Glutamatergic neuron (in vitro differentiated cells): Measurements from ENCODE around the gene SLC25A45. TPM values are rescaled to one million over a fixed set of nuclear protein-coding genes. Genes with fewer than 3 reads are reported as not detected.
"Not testable (repeated sequence)": the region's sequence is repeated elsewhere in the genome, so short reads cannot be mapped to it uniquely, and the experiment has no call there.

Experiments used
- DNase-seq: peaks from one replicate; pipeline ENCODE4 v3.0.0; 2022
- H3K27ac Mint-ChIP-seq: one replicate; pipeline ENCODE4 v1.8.0; 2020; ENCODE audit warnings: mild to moderate bottlenecking, mixed read lengths, inconsistent platforms; ENCODE audit not compliant: unreplicated experiment
- H3K27me3 Mint-ChIP-seq: one replicate; pipeline ENCODE4 v1.8.0; 2020; ENCODE audit warnings: mild to moderate bottlenecking, moderate library complexity, mixed read lengths, inconsistent platforms; ENCODE audit not compliant: unreplicated experiment
- H3K36me3 Mint-ChIP-seq: one replicate; pipeline ENCODE4 v1.8.0; 2020; ENCODE audit warnings: mild to moderate bottlenecking, mixed read lengths, inconsistent platforms; ENCODE audit not compliant: unreplicated experiment
- H3K4me1 Mint-ChIP-seq: one replicate; pipeline ENCODE4 v1.8.0; 2020; ENCODE audit warnings: mild to moderate bottlenecking, low read depth, mixed read lengths, inconsistent platforms; ENCODE audit not compliant: unreplicated experiment
- H3K4me3 Mint-ChIP-seq: one replicate; pipeline ENCODE4 v1.8.0; 2020; ENCODE audit warnings: mild to moderate bottlenecking, mixed read lengths, inconsistent platforms; ENCODE audit not compliant: unreplicated experiment
- H3K9me3 Mint-ChIP-seq: one replicate; pipeline ENCODE4 v1.8.0; 2020; ENCODE audit warnings: mild to moderate bottlenecking, moderate library complexity, mixed read lengths, inconsistent platforms; ENCODE audit not compliant: unreplicated experiment
- CTCF ChIP-seq: fragments of 200-600 bp; sonication (generic); IDR thresholded peaks from one replicate; pipeline ENCODE4 v1.5.0; 2021; ENCODE audit not compliant: partially characterized antibody, unreplicated experiment
- total RNA-seq: library from RNA; stranded (reverse); fragmentation: NEBNext Ultra II Directional; extraction: Animal tissue kit (Norgen Biotek cat#: 25700); gene quantifications from one replicate; pipeline ENCODE4 v1.2.1, GENCODE V29; 2021; ENCODE audit not compliant: unreplicated experiment

The SLC25A45 gene
- total RNA-seq, 1 donor from 2014 or later: 0.25 TPM

- H3K9me3 Mint-ChIP-seq: peaks cover under 1% of the 10 kb centered on the region
- no peak for TF ChIP-seq CTCF
- peaks cover 30% of the 10 kb centered on the region for H3K4me1 Mint-ChIP-seq
- DNase-seq: no peak
- peaks cover 2% of the 10 kb centered on the region for H3K27me3 Mint-ChIP-seq
- peaks cover 6% of the 10 kb centered on the region for H3K36me3 Mint-ChIP-seq
- H3K27ac Mint-ChIP-seq: peak overlapping the region; percentile 70
- H3K4me3 Mint-ChIP-seq: peak overlapping the region; percentile 10
Measured at GRCh38 chr11:65340226-65340625, 42.2 kb downstream of the SLC25A45 start.

DNA sequence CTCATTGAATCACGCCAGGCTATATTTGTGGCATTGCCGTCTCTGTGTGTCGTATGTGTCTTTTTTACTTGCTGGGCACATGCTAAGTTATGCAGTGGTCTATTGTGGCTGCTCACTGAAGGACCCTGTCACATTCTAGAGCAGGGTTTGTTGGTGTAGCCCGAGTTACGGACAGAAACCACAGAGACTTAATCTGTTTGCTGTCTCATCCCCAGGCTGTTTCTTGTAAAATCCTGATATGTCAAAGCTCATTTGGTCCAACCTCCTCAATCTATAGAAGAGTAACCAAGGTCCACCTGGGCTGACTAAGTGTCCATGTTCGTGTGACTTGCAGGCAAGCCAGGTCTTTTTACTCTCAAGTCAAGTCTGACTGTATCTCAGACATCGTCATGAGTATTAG lies 43.8 kb downstream of the SLC25A45 start:
- no peak for TF ChIP-seq CTCF
- H3K4me1 Mint-ChIP-seq: peaks cover 30% of the 10 kb centered on the region
- DNase-seq: no peak

GRCh38 chr11:65334696-65335295 lies 47.6 kb downstream of the SLC25A45 start:
- Mint-ChIP-seq H3K4me1 (peaks cover 23% of the 10 kb centered on the region), H3K9me3 (peaks cover 8% of the 10 kb centered on the region), H3K4me3 (peak overlapping the region; percentile 99), H3K36me3 (no peaks in the 10 kb centered on the region), H3K27me3 (peaks cover 4% of the 10 kb centered on the region), H3K27ac (peak overlapping the region; percentile 98)
- no peak for TF ChIP-seq CTCF
- DNase-seq: no peak

More for the DNA sequence above, 43.8 kb downstream of the SLC25A45 start:
- Mint-ChIP-seq H3K27ac (peak overlapping the region; percentile 13), H3K27me3 (peaks cover 4% of the 10 kb centered on the region), H3K9me3 (peaks cover 8% of the 10 kb centered on the region), H3K36me3 (no peaks in the 10 kb centered on the region), H3K4me3 (no peak overlapping the region)

- DNase-seq, H3K27ac Mint-ChIP-seq, H3K36me3 Mint-ChIP-seq, H3K4me3 Mint-ChIP-seq, H3K9me3 Mint-ChIP-seq, H3K27me3 Mint-ChIP-seq: not testable (repeated sequence)
- H3K4me1 Mint-ChIP-seq: peaks cover 11% of the 10 kb centered on the region
Measured at GRCh38 chr11:65332591-65332990, 49.9 kb downstream of the SLC25A45 start.

DNA sequence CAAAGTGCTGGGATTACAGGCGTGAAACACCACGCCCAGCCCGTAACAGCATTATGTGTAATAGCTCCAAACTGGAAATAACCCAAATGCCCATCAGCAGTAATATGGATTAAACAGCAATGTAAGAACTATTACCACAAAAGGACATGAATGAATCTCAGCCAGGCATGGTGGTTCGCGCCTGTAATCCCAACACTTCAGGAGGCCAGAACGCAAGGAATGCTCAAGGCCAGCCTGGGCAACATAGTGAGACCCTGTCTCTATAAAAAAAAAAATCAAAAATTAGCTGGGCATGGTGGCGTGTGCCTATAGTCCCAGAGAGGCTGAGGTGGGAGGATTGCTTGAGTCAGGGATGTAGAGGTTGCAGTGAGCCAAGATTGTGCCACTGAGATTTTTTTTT lies 51.9 kb downstream of the SLC25A45 start:
- Mint-ChIP-seq H3K9me3 (peaks cover 8% of the 10 kb centered on the region), H3K27ac (no peak overlapping the region), H3K36me3 (no peaks in the 10 kb centered on the region), H3K27me3 (peaks cover 8% of the 10 kb centered on the region), H3K4me3 (no peak overlapping the region), H3K4me1 (peaks cover 9% of the 10 kb centered on the region)
- TF ChIP-seq CTCF: no peak
- no peak for DNase-seq
